Breast epithelium (tissue), 3 donors: ENCODE data around the gene MPRIP.

Experiments
- CTCF ChIP-seq, 3 donors: fragments of 450-650 bp; IDR thresholded peaks; one replicate each; pipeline ENCODE4 v1.5.1; 2016 to 2017; ENCODE audit warnings: antibody characterized with exemption in 3 of 3, mild to moderate bottlenecking in 3 of 3, moderate library complexity in 3 of 3
- POLR2A ChIP-seq: fragments of 450-650 bp; IDR thresholded peaks from one replicate; pipeline ENCODE4 v1.6.1; 2016; ENCODE audit warnings: antibody characterized with exemption, mild to moderate bottlenecking, moderate library complexity
- POLR2AphosphoS5 ChIP-seq, 3 donors: sonication (generic); formaldehyde crosslinking; IDR thresholded peaks; one replicate each; pipeline ENCODE4 v1.6.1; 2017; ENCODE audit warnings: antibody characterized with exemption in 3 of 3

GRCh38 chr17:17237026-17237799, 195.0 kb downstream of the MPRIP start, which contains the start of gene FLCN:
- TF ChIP-seq CTCF (IDR thresholded peaks at IDR 0.05) (peak in 2 of 3 donors; percentile 43 to 52), POLR2A (peak; percentile 88), POLR2AphosphoS5 (IDR thresholded peaks at IDR 0.05) (peak; percentile 91 to 94 (median 93))
